Stimulated activated CD8-positive, alpha-beta memory T cell treated with anti-CD3 and anti-CD28 coated beads, Interleukin-7, amount 100 ng/mL, for 4 hours (primary cell): ENCODE data around the gene CLOCK.
"Not testable (repeated sequence)": the region's sequence is repeated elsewhere in the genome, so short reads cannot be mapped to it uniquely, and the experiment has no call there.

Experiments used
- DNase-seq, 2 donors: peaks; one replicate each; pipeline ENCODE4 v3.0.0-alpha.2; 2020; ENCODE audit warnings: low read depth in 2 of 2

CLOCK gene, protein sequence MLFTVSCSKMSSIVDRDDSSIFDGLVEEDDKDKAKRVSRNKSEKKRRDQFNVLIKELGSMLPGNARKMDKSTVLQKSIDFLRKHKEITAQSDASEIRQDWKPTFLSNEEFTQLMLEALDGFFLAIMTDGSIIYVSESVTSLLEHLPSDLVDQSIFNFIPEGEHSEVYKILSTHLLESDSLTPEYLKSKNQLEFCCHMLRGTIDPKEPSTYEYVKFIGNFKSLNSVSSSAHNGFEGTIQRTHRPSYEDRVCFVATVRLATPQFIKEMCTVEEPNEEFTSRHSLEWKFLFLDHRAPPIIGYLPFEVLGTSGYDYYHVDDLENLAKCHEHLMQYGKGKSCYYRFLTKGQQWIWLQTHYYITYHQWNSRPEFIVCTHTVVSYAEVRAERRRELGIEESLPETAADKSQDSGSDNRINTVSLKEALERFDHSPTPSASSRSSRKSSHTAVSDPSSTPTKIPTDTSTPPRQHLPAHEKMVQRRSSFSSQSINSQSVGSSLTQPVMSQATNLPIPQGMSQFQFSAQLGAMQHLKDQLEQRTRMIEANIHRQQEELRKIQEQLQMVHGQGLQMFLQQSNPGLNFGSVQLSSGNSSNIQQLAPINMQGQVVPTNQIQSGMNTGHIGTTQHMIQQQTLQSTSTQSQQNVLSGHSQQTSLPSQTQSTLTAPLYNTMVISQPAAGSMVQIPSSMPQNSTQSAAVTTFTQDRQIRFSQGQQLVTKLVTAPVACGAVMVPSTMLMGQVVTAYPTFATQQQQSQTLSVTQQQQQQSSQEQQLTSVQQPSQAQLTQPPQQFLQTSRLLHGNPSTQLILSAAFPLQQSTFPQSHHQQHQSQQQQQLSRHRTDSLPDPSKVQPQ

DNA sequence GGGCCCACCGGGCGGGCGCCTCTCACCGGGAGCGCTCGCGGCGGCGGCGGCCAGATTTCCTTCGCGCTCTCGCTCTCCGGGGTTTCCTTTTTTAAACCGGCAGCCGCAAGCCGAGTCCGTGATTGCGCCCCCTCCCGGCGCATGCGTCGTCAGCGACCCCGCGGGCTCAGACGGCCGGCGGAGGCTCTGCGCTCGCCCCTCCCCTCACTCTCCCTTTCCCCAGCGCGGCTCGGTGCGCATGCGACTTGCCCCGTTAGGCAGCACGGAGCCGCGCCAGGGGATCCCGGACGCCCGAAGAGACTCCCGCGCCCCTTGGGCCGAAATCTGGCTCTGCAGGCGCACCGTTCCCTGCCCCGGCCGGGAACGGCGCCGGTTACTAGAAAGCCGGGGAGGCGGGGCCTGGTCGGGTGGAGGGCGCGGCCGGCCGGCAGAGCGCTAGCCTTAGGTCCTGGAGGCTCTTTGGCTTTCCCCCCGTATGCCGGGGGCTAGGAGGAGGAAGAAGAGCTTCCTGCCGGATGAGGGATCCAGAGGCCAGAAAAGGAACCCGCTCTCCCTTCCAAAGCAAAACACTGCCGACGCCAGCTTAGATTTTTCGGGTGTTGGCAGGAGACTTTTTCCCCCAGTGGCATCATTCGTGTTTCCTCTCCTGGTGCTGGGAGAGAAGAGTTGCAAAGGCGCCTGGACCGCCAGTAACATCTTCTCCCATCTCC, at the start of gene CLOCK:
Gene CLOCK, minus strand, starts transcription at position 154 of the 710 bp plus-strand sequence. CDS start 64,124 bp downstream, outside the sequence.
- DNase-seq, result peak; percentile 65 to 78

DNA sequence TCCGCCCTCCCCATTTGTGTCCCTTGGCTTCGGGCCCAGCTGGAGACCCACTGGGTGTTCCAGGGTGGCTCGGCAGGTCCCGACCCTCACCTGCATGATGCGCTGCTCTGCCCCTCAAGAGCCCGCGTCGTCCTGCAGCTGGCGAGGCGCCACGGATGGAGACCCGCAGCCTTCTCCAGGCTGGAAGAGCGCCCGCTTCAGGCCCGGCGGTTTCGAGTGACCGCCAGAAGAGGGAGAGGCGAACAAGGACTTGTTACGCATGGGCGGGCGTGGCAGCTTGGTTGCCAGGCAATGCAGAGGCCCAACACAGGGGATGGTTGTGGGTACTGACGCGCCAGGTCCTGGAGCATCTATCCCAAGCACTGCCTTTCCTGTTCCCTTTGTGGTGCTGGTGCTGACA, 45.3 kb upstream of the CLOCK start, which contains the start of gene PDCL2:
Gene PDCL2, minus strand, starts transcription at position 232 of the 400 bp plus-strand sequence. Its CDS starts 136 bp downstream, at position 96.
- no peak for DNase-seq

DNA sequence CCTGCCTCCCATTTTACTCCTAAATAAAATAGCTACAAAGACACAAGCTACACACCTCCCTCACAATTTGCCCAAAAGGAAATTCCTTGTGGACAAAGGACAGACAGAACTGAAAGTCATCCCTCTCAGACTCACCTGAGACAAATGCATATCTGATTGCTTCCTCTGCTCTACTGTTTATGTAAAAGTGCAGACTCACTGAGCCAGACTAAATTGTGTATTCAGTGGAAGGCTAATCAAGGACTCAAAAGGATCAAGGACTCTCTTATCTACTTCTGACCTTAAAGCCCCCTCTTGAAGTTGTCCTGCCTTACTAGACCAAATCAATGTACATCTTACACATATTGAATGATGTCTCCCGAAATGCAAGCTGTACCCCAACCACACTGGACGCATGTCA, 41.5 kb upstream of the CLOCK start:
- no peak for DNase-seq

DNA sequence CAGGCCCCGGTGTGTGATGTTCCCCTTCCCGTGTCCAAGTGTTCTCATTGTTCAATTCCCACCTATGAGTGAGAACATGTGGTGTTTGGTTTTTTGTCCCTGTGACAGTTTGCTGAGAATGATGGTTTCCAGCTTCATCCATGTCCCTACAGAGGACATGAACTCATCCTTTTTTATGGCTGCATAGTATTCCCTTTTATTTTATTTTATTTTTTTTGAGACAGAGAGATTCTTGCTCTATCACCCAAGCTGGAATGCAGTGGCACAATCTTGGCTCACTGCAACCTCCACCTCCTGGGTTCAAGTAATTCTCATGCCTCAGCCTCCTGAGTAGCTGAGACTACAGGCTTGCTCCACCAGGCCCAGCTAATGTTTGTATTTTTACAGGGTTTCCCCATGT, 36.1 kb upstream of the CLOCK start:
- not testable (repeated sequence) for DNase-seq

DNA sequence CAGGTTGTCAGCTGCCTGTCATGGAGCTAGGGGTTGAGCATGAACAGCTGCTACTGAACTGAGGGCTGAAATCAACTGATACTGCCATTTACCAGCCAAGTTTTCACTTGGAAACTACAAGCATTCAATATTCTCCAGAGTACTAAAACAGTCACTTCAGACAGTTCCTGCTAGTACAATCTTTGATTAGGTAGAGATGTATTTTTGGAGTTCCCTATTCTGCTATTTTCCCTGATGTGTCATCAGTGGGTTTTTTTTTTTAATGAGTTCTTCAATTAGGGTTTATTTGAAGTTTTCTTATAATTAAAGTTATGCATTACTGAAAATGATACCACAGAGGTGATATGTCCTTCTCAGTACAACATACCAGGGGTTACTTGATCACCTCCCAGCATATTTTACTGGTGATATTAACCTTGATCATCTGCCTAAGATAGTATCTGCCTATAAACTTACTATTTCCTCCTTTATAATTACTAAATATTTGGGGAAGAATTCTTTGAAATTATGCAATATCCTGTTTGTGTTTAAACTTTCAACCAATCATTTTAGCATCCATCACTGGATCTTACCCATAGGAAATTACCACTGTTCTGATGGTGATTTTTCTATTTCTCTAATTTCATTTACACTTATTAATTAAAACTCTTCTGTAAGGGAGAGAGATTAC, 31.8 kb upstream of the CLOCK start:
- DNase-seq, result no peak

DNA sequence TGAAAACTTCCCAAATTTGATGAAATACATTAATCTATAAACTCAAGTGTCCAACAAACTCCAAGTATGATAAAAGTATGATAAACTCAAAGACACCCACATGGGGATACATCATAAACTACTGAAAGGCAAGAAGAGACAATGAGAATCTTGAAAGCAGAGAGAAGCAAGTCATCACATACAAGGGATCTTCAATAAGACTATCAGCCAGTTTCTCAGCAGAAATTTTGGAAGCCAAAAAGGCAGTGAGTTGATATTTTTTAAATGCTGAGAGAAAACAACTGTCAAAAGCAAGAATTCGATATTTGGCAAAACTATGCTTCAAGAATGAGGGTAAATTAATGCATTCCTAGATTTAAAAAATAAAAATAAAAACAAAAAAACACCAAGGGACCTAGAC, 28.8 kb upstream of the CLOCK start:
- no peak for DNase-seq

DNA sequence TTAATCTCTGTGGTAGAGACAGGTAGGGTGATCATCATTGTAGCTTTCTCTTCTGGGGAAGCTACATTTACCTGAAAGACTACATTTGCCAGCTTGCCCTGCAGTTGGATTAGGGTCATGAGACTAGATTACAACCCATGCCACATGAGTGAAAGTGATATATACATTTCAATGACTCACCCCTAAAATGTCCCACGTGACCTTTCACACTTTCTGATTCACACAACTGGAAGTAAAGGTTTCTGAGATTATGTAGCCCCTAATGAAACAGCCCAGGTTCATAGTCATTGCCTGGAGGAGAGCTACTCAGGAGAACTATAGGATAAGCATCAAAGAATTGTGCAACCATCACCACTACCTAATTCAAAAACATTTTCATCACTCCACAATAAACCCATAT, 27.5 kb upstream of the CLOCK start:
- no peak for DNase-seq

DNA sequence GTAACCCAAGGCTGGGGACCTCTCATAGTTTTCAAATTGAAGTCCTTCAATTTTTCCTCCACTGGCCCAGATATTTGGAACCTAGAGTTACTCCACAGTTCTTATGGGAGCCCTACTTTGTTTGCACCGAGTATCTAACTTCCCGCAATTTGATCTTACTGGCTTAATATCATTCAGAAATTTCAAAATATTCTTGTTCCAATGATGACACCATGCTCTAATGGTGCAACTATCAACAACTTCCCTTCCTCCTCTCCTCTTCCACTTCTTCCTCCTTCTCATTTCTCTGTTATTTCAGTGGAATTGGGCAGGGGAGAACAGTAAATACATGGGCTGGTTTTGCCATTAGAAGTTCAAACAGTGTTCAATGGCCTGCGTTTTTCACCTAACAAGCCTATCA, 25.1 kb upstream of the CLOCK start:
- DNase-seq, result no peak

DNA sequence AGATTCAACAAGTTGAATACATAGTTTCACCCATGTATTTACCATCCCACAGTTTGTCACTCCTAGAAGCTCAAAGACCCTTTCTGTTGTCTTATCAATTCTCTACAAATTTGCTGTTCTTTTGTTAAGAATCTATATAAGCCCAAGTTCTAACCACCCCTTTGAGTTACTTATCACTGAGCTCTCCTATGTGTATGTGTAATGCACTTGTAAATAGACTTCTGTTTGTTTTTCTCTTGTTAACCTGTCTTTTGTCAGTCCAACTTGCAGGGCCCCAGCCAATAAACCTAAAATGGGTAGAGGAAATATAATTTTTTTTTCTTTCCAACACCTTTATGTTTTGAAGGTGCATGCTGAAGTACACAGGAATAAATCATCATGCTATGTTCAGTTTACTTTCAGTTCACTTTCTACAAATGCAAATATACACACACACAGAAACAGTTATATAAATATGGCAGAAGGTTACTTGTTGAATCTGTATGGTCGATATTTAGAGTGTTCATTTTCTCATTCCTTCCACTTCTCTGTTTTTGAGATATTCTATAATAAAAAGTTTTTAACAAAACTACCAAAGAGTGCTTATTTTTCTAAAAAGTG, 22.3 kb upstream of the CLOCK start:
- DNase-seq, result no peak

DNA sequence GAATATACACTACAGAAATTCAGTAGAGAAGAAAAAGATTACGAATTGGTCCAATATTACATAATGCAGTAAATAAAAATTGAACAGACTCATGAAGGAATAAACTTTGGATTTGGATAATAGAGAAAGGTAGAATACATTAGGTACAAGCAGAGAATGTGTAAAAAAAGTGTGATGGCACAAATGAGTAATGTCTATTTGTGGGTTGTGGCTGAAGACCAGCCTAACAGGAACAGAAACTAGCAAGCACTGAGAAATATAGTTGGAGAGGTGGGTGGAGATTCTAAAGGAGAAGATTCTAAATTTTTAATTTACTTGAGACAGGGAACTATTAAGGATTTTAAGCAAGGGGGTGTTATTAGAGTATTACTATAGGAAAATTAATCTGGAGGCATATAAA, 15.2 kb upstream of the CLOCK start:
- DNase-seq, result no peak

DNA sequence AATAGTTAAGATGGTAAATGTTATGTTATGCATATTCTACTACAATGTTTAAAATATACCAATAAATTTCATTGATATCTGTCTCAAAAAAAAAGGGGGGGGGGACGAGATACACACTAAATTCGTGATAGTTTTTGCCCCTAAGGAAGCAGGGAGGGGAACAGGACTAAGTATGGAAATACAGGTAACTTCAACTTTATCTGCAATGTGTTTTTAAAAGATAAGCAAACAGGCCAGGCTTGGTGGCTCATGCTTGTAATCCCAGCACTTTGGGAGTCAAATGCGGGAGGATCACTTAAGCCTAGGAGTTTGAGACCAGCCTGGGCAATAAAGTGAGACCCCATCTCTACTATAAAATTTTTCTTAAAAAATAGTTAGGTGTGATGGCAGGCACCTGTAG, 13.4 kb upstream of the CLOCK start:
- DNase-seq, result no peak

DNA sequence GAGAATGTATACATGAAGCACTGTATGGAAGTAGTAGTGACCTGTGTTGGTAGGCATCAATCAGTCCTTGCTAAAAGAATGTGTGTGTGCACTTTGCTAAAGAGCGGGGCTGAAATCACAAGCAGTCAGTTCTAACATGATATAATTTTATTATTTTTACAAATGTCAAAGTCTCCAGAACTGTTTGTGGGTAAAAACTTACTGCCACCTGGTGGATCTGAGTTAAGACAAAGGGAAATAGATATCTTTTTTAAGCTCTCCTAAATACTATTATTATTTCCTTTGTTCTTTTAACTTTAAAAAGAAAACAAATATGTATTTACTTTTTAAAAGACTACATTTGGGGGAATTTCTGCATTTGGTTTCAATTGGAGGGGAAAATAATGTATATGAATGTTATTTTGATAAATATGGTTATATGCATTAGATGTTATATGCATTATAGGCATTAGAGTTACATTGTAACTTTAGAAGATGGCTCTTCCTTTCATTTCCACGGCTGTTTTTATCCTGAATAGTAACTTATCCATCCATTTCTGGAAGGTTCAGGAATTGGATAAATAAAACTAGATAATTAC, 7.8 kb upstream of the CLOCK start:
- DNase-seq, result no peak

DNA sequence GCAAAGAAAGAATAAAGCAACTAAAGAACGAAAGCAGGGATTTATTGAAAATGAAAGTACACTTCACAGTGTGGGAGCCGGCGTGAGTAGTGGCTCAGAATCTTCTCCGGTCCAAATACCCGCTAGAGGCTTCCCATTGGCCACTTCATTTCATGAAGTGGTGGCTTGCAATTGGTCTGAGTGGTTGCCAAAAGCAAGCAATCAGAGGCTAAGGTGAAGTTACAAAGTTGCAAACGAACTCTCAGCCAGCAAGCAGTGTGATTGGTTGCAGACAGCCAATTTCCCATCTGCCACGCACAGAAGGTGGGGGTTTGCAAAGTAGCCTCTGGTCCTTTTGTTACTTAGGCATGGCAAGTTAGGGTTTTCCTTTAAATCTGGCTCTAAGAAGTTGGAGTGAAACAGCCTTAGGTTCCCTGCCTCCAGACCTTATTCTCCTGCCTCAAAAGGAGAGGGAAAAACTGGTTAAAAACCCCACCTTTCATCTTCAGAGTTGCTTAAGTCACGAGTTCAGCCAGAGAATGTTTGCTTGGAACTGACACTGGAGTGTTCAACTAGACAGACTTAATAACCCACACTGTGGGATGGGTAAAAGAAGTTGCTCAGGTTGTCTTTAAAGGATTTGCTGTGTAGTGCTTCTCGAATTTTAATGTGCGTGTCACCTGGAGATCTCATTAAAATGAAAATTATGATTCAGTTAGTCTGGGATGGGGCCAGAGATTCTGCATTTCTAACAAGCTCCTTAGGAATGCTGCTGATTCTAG, 6.9 kb upstream of the CLOCK start:
- DNase-seq, result no peak

DNA sequence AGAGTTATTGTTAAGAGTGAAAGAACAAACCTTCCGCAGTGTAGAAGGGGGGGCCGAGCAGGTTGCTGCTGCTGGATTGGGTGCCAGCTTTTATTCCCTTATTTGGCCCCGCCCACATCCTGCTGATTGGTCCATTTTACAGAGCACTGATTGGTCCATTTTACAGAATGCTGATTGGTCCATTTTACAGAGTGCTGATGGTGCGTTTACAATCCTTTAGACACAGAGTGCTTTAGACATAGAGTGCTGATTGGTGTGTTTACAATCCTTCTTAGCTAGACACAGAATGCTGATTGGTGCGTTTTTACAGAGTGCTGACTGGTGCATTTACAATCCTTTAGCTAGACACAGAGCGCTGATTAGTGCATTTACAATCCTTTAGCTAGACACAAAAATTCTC, 5.3 kb upstream of the CLOCK start:
- not testable (repeated sequence) for DNase-seq

DNA sequence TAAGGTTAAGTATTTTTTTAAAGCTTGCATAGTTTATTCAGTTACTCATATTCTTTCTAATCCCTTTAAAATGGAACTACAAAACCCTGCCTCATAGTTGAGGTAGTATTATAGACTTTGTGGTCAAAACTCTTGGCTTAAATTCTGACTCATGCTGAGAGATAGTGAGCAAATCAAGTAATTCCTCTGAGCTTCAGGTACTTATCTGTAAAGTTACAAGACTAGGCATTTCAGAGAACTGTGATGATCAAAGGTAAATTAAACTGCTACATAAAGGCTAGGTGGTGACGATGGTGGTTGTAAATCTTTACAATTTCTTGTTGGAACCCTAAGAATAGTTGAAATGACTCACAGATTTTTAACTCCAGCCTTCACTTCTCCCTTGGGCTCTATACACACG, 3.2 kb upstream of the CLOCK start:
- DNase-seq, result no peak

DNA sequence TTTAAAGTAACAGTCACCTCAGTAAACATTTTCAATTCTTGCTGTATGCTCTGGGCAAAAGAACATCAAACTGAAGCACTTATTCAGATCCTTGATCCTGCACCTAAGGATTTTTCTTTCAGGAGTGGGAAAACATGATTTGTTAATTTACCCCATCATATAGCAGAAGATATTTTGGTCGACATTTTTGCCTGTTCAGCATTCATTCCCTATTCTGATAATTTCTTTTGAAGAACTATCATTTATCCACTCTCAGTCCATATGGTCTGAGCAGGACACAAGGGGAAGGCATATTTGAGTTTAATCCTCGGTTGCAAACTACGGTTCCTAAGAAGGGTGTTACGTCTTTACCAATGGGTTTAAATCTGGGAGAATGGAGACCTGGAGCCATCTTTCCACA, 1.2 kb upstream of the CLOCK start:
- DNase-seq, result no peak

DNA sequence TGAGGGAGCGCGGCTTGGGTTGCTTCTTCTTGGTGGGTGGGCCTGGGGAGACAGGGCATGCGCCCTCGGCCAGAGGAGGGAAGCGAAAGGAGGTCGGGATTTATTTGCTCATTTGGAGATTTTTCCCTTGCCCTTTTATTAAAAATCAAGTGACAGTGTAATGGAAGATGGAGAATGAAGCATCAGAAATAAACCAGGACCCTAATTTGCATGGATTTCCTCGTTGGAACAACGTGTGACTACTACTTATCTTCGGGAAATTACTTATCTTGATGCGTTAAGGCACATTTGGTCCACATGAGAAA, 709 bp upstream of the CLOCK start:
- DNase-seq, result no peak

DNA sequence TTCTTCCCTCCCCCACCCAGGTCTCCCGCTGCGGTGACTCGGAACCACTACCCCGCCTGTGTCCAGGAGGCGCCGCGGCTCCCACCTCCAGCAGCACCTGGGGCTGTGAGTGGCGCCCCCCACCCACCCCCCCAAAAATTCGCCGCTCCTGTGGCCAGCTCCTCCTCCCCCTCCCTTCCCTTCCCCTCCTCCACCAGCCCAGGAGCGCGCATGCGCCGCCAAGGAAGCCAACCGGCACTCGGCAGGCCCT, 278 bp downstream of the CLOCK start:
- no peak for DNase-seq

DNA sequence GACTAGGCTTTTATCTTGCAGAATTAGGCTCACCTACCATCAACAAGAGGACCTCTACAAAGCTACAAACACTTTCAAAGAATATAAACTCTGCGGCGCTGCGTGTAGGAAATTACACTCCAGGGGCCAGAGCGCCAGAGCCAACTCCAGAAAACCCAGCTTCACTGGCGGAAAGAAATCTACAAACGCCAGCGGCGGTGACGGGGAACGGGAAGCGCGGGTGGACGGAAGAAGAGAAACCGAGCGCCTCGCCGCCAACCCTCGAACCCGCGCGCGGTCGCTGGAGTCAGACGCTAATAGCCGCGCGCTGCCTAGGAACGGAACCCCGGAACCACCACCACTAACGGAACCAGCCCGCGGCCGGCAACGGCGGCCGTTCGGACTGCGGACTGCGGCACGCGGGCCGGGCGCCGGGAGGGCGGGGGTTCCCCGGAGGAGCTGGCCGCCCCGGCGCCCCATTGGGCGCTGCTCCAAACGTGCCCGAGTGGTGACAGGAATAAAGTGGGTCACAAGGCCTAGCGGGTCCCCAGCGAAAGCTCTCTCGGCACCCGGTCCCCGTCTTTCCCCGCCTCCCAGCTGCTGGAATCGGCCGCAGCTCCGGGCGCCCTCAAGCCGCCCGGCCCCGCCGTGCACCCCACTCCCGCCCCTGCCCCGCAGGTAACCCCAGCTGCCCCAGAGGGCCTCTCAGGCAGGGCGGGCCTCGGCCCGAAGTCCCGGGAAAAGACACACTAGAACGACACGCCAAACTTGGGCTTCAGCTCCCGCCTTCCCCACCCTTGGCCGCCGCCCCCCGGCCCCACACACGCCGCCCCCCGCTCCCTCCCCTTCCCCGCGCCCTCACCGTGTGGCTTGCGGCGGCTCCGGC, 836 bp downstream of the CLOCK start:
- peak; percentile 26 to 53 for DNase-seq

DNA sequence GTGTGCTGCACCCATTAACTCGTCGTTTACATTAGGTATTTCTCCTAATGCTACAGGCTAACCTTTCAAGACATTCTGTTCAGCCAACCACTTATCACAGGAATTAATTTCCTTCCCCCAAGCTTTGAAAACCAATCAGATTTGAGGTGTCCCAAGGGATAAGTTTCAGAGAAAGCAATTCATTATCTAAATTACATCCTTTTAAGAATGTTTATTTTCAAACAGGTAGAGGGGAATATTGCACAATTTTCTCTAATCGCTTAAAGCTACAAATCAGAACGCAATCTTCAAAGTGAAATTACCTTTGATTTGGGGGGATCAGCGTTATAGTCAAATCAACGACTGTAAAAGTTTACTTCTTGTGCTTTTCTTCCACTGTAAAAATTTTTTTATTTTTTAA, 1.6 kb downstream of the CLOCK start:
- no peak for DNase-seq
